ENCODE measurements around the gene RACK1. TPM values are rescaled to one million over a fixed set of nuclear protein-coding genes. Genes with fewer than 3 reads are reported as not detected.
A peak's percentile ranks its signal among the peaks of the same experiment; 100 is the strongest.

The RACK1 gene
- total RNA-seq, 1 donor from 2014 or later = 2,816 TPM

GRCh38 chr5:181263633-181264032, 19.9 kb upstream of the RACK1 start:
- H3K27me3 Mint-ChIP-seq (ENCODE audit: insufficient read depth, low read depth) = peaks cover 6% of the 10 kb centered on the region
- H3K27ac Mint-ChIP-seq = no peak overlapping the region
- Histone ChIP-seq H3K27ac (no peak overlapping the region), H3F3A (ENCODE audit: low read depth) (peaks cover 45% of the 10 kb centered on the region), H3K9me3 (ENCODE audit: low read depth) (no peaks in the 10 kb centered on the region), H3K79me2 (ENCODE audit: low read depth) (peaks cover 43% of the 10 kb centered on the region), H3K4me2 (no peak overlapping the region), H3K36me3 (no peaks in the 10 kb centered on the region), H4K20me1 (ENCODE audit: low read depth) (peaks cover 30% of the 10 kb centered on the region), H3K27me3 (no peaks in the 10 kb centered on the region), H3K9ac (no peak overlapping the region), H3K4me3 (no peak overlapping the region), H2AFZ (replicated peaks) (no peak overlapping the region), H3K4me1 (peaks cover 15% of the 10 kb centered on the region)
- no peak for DNase-seq (ENCODE audit: low spot score)
- peaks cover 13% of the 10 kb centered on the region for H3K36me3 Mint-ChIP-seq
- H3K4me1 Mint-ChIP-seq = peaks cover 60% of the 10 kb centered on the region
- TF ChIP-seq EZH2 (IDR thresholded peaks at IDR 0.05) = no peak
- TF ChIP-seq CTCF (IDR thresholded peaks at IDR 0.05) = no peak
- no peak for TF ChIP-seq EZH2phosphoT487 (IDR thresholded peaks at IDR 0.05)
- no peaks in the 10 kb centered on the region for H3K9me3 Mint-ChIP-seq
- peak overlapping the region; percentile 99 for H3K4me3 Mint-ChIP-seq

- H3K4me1 Mint-ChIP-seq = peaks cover 46% of the 10 kb centered on the region
These were observed 17.8 kb upstream of the RACK1 start for GRCh38 chr5:181261320-181262049.

GRCh38 chr5:181260720-181261319, 17.1 kb upstream of the RACK1 start, which contains the start of gene TRIM52:
TSS of gene TRIM52 (minus strand) at chr5:181261143. CDS start at chr5:181260813, 330 bp downstream.
- H4K20me1 ChIP-seq (ENCODE audit: low read depth) = peaks cover 57% of the 10 kb centered on the region
- Mint-ChIP-seq H3K4me3 (peak within 1 kb of the TSS; percentile 99), H3K4me1 (peaks cover 40% of the 10 kb centered on the region), H3K27ac (peak within 1 kb of the TSS; percentile 92), H3K36me3 (peaks cover 13% of the 10 kb centered on the region), H3K27me3 (ENCODE audit: insufficient read depth, low read depth) (peaks cover 6% of the 10 kb centered on the region), H3K9me3 (no peaks in the 10 kb centered on the region)
- H3K4me1 ChIP-seq = peaks cover 15% of the 10 kb centered on the region
- peak within 1 kb of the TSS; percentile 89 for H3K27ac ChIP-seq
- peak within 1 kb of the TSS; percentile 97 for H2AFZ ChIP-seq (replicated peaks)
- peak within 1 kb of the TSS; percentile 100 for H3K4me3 ChIP-seq
- peak within 1 kb of the TSS; percentile 100 for H3K4me2 ChIP-seq
- DNase-seq (ENCODE audit: low spot score) = peak; percentile 97
- TF ChIP-seq EZH2 (IDR thresholded peaks at IDR 0.05) (no peak), CTCF (IDR thresholded peaks at IDR 0.05) (peak; percentile 20)
- H3K79me2 ChIP-seq (ENCODE audit: low read depth) = peaks cover 72% of the 10 kb centered on the region
- H3K9ac ChIP-seq = peak within 1 kb of the TSS; percentile 89
- no peaks in the 10 kb centered on the region for H3K27me3 ChIP-seq
- peaks cover 3% of the 10 kb centered on the region for H3K36me3 ChIP-seq
- no peaks in the 10 kb centered on the region for H3K9me3 ChIP-seq (ENCODE audit: low read depth)
- H3F3A ChIP-seq (ENCODE audit: low read depth) = peaks cover 46% of the 10 kb centered on the region

More at GRCh38 chr5:181261320-181262049, 17.8 kb upstream of the RACK1 start:
- H3K36me3 Mint-ChIP-seq = peaks cover 14% of the 10 kb centered on the region
- Histone ChIP-seq H3K4me3 (peak overlapping the region; percentile 100), H3K79me2 (ENCODE audit: low read depth) (peaks cover 65% of the 10 kb centered on the region), H3K4me2 (peak overlapping the region; percentile 100), H3K9me3 (ENCODE audit: low read depth) (no peaks in the 10 kb centered on the region), H4K20me1 (ENCODE audit: low read depth) (peaks cover 50% of the 10 kb centered on the region), H3K4me1 (peaks cover 15% of the 10 kb centered on the region), H3F3A (ENCODE audit: low read depth) (peaks cover 45% of the 10 kb centered on the region), H3K27me3 (no peaks in the 10 kb centered on the region), H3K36me3 (no peaks in the 10 kb centered on the region), H3K9ac (peak overlapping the region; percentile 89), H2AFZ (replicated peaks) (peak overlapping the region; percentile 97), H3K27ac (peak overlapping the region; percentile 89)
- TF ChIP-seq EZH2 (IDR thresholded peaks at IDR 0.05) = no peak
- TF ChIP-seq EZH2phosphoT487 (IDR thresholded peaks at IDR 0.05) = no peak
- no peak for TF ChIP-seq CTCF (IDR thresholded peaks at IDR 0.05)
- peak overlapping the region; percentile 92 for H3K27ac Mint-ChIP-seq
- peak overlapping the region; percentile 99 for H3K4me3 Mint-ChIP-seq
- peak; percentile 81 for DNase-seq (ENCODE audit: low spot score)
- peaks cover 6% of the 10 kb centered on the region for H3K27me3 Mint-ChIP-seq (ENCODE audit: insufficient read depth, low read depth)
- H3K9me3 Mint-ChIP-seq = no peaks in the 10 kb centered on the region

All from neural progenitor cell (in vitro differentiated cells).